T-helper 2 cell (primary cell): Measurements from ENCODE around the gene CD52.
"Not testable (repeated sequence)": the region's sequence is repeated elsewhere in the genome, so short reads cannot be mapped to it uniquely, and the experiment has no call there.

Source experiments
- DNase-seq, 5 experiments: peaks; one replicate each; pipeline versions ENCODE4 v3.0.0 to v3.0.0-alpha.2; 2012 to 2022

Gene CD52

GRCh38 chr1:26302733-26303405, 14.9 kb upstream of the CD52 start:
- DNase-seq: no peak

GRCh38 chr1:26305667-26306289, 12.0 kb upstream of the CD52 start:
- no peak for DNase-seq

GRCh38 chr1:26306290-26307229, 11.2 kb upstream of the CD52 start, which contains the start of gene UBXN11:
Gene UBXN11, minus strand, starts transcription at chr1:26306636. Its CDS starts 3,753 bp downstream, at chr1:26302883.
- DNase-seq: peak; percentile 74 to 98 (median 90)

GRCh38 chr1:26307363-26307781, 10.4 kb upstream of the CD52 start:
- peak in 1 of 5 experiments; percentile 67 for DNase-seq

- peak in 1 of 5 experiments; percentile 52 for DNase-seq
Measured at GRCh38 chr1:26307966-26308899, 9.5 kb upstream of the CD52 start.

GRCh38 chr1:26314501-26314900, 3.3 kb upstream of the CD52 start:
- DNase-seq: no peak

GRCh38 chr1:26315874-26316850, 1.6 kb upstream of the CD52 start:
- DNase-seq: no peak

- no peak for DNase-seq
Measured at GRCh38 chr1:26317146-26317545, 612 bp upstream of the CD52 start.

GRCh38 chr1:26318338-26319064, 743 bp downstream of the CD52 start:
- peak in 1 of 5 experiments; percentile 26 for DNase-seq

GRCh38 chr1:26320896-26321295, 3.1 kb downstream of the CD52 start:
- no peak for DNase-seq

- peak; percentile 80 to 95 (median 89) for DNase-seq
Measured at GRCh38 chr1:26321315-26322041, 3.7 kb downstream of the CD52 start.

- no peak for DNase-seq
Measured at GRCh38 chr1:26322042-26322331, 4.2 kb downstream of the CD52 start.

- no peak for DNase-seq
Measured at GRCh38 chr1:26323382-26323781, 5.6 kb downstream of the CD52 start.

- DNase-seq: no peak
Measured at GRCh38 chr1:26324550-26324949, 6.8 kb downstream of the CD52 start.

GRCh38 chr1:26327956-26328362, 10.2 kb downstream of the CD52 start:
- DNase-seq: no peak

GRCh38 chr1:26328597-26328996, 10.8 kb downstream of the CD52 start:
- no peak for DNase-seq

GRCh38 chr1:26329380-26329779, 11.6 kb downstream of the CD52 start:
- DNase-seq: not testable (repeated sequence)

- DNase-seq: no peak
Measured at GRCh38 chr1:26330276-26330675, 12.5 kb downstream of the CD52 start.

- not testable (repeated sequence) for DNase-seq
Measured at GRCh38 chr1:26333312-26333711, 15.6 kb downstream of the CD52 start.
